Peyer's patch (tissue), 4 donors: ENCODE data around the gene ANO2. TPM values are rescaled to one million over a fixed set of nuclear protein-coding genes. Genes with fewer than 3 reads are reported as not detected.

Experiments
- DNase-seq, 3 donors: peaks; one replicate each; pipeline ENCODE4 v3.0.0-alpha.2; 2017 to 2019
- H3K27ac ChIP-seq, 4 donors: fragments of 200-600 bp; sonication (generic); one replicate each; pipeline ENCODE4 v1.5.1; 2016 to 2019
- H3K27me3 ChIP-seq, 2 donors: fragments of 200-600 bp; sonication (generic); one replicate each; pipeline ENCODE4 v1.5.1; 2019
- H3K36me3 ChIP-seq, 3 donors: fragments of 200-600 bp; sonication (generic); one replicate each; pipeline ENCODE4 v1.5.1; 2016 to 2019
- H3K4me1 ChIP-seq, 4 donors: fragments of 200-600 bp; sonication (generic); one replicate each; pipeline ENCODE4 v1.5.1; 2016 to 2019
- H3K4me3 ChIP-seq, 4 donors: fragments of 200-600 bp; sonication (generic); 1 replicate in 3 of 4; 2 replicates in 1 of 4; pipeline ENCODE4 v1.5.1; 2016 to 2019; ENCODE audit warnings: mild to moderate bottlenecking in 1 of 4
- H3K9me3 ChIP-seq, 4 donors: fragments of 200-600 bp; sonication (generic); one replicate each; pipeline ENCODE4 v1.5.1; 2016 to 2019; ENCODE audit warnings: mild to moderate bottlenecking in 1 of 4
- CTCF ChIP-seq, 6 experiments: fragments of 450-650 bp in 4 of 6; fragments of 200-600 bp in 2 of 6; sonication (generic) in 1 of 6; IDR thresholded peaks; one replicate each; pipeline ENCODE4 v1.5.1; 2017 to 2019; ENCODE audit warnings: antibody characterized with exemption in 6 of 6, mild to moderate bottlenecking in 3 of 6, moderate library complexity in 1 of 6
- POLR2A ChIP-seq, 2 donors: fragments of 450-650 bp; IDR thresholded peaks; one replicate each; pipeline ENCODE4 v1.5.1; 2017; ENCODE audit warnings: antibody characterized with exemption in 2 of 2, mild to moderate bottlenecking in 2 of 2, moderate library complexity in 2 of 2
- total RNA-seq, 4 donors: library from RNA; depleted of rRNA; stranded (reverse); fragments of >200 nt; gene quantifications; one replicate each; pipeline ENCODE4 v1.1.0, GENCODE V29; 2016

The ANO2 gene
- total RNA-seq, 4 donors from 2014 or later, result 0.53 to 23.9 (median 5.8) TPM

DNA sequence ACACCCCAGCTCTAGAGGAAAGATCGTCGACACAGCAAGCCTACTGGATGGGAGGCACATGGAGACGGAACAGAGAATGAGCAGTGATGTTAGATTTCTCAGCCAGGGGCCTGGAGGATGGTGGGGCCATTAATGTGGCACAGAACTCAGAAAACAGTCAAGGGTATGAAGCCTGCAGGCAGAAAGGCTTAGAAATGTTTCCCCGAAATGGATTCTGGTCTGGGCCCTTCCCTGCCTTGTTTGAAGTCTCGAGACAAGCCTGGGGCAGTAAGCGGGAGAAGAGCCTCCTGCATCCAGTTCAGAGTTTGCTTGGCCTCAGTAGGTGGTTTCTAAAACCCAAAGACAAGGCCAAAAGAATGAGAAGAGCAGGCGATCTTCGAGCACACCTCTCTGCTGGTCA lies 354.7 kb downstream of the ANO2 start:
- TF ChIP-seq CTCF (IDR thresholded peaks at IDR 0.05) (no peak), POLR2A (IDR thresholded peaks at IDR 0.05) (no peak)
- H3K27ac ChIP-seq, result no peak overlapping the region
- H3K36me3 ChIP-seq, result no peaks in the 10 kb centered on the region
- H3K27me3 ChIP-seq, result no peaks in the 10 kb centered on the region
- H3K9me3 ChIP-seq, result no peaks in the 10 kb centered on the region
- no peak for DNase-seq
- no peaks in the 10 kb centered on the region for H3K4me1 ChIP-seq
- no peak overlapping the region for H3K4me3 ChIP-seq

GRCh38 chr12:5589054-5589453 lies 356.0 kb downstream of the ANO2 start:
- H3K9me3 ChIP-seq, result no peaks in the 10 kb centered on the region
- H3K27me3 ChIP-seq, result no peaks in the 10 kb centered on the region
- H3K27ac ChIP-seq, result no peak overlapping the region
- H3K4me3 ChIP-seq, result no peak overlapping the region
- DNase-seq, result no peak
- H3K36me3 ChIP-seq, result no peaks in the 10 kb centered on the region
- no peaks in the 10 kb centered on the region for H3K4me1 ChIP-seq
- TF ChIP-seq POLR2A (IDR thresholded peaks at IDR 0.05), result no peak
- no peak for TF ChIP-seq CTCF (IDR thresholded peaks at IDR 0.05)

DNA sequence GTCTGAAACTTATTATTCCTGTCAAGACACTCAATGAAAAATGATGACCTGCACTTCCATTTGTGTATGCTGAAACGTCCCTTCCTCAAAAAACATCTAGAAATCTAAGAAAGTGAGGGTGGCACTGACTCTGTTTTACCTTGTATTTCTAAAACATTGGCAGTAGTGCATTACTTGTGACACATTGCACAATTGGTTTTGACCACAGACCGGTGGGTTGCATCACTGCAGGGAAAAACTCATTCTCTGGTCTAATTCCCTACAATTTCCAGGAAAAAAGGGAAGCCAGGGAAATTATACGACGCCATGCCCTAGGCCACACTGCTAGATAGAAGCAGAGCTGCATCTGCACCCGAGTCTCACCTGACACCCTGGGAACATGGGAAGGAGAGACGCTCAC lies 356.5 kb downstream of the ANO2 start:
- TF ChIP-seq POLR2A (IDR thresholded peaks at IDR 0.05) (no peak), CTCF (IDR thresholded peaks at IDR 0.05) (no peak)

GRCh38 chr12:5588176-5588575 lies 356.9 kb downstream of the ANO2 start:
- Histone ChIP-seq H3K4me3 (no peak overlapping the region), H3K36me3 (no peaks in the 10 kb centered on the region), H3K27ac (no peak overlapping the region), H3K9me3 (no peaks in the 10 kb centered on the region), H3K4me1 (no peaks in the 10 kb centered on the region), H3K27me3 (no peaks in the 10 kb centered on the region)
- no peak for DNase-seq
- no peak for TF ChIP-seq CTCF (IDR thresholded peaks at IDR 0.05)
- TF ChIP-seq POLR2A (IDR thresholded peaks at IDR 0.05), result no peak

More for the DNA sequence above, 356.5 kb downstream of the ANO2 start:
- H3K36me3 ChIP-seq, result no peaks in the 10 kb centered on the region
- no peak overlapping the region for H3K4me3 ChIP-seq
- no peaks in the 10 kb centered on the region for H3K4me1 ChIP-seq
- H3K27me3 ChIP-seq, result no peaks in the 10 kb centered on the region
- no peak for DNase-seq
- no peaks in the 10 kb centered on the region for H3K9me3 ChIP-seq
- no peak overlapping the region for H3K27ac ChIP-seq

DNA sequence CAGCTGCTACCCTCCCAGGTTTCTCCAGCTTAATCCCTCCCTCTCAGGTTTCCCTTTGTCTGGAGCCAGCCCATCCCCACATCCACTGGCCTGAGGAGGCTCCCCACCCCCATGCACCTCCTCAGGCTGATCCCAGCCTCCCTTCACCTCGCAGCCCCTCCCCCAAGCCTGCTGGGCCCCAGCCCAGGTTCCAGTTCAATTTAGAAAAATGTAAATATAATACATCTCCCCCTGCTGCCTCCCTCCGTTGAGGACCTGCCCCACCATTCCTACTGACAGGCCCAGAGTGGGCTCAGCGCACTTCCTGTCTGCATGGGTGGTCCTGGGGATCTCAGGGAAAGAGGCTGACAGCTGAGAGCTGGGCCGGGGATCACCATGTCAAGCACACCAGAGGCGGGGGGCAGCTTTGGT lies 357.3 kb downstream of the ANO2 start:
- Histone ChIP-seq H3K4me3 (no peak overlapping the region), H3K27ac (no peak overlapping the region), H3K4me1 (no peaks in the 10 kb centered on the region), H3K36me3 (no peaks in the 10 kb centered on the region), H3K9me3 (no peaks in the 10 kb centered on the region), H3K27me3 (no peaks in the 10 kb centered on the region)
- TF ChIP-seq POLR2A (IDR thresholded peaks at IDR 0.05) (no peak), CTCF (IDR thresholded peaks at IDR 0.05) (no peak)
- no peak for DNase-seq

- Histone ChIP-seq H3K36me3 (no peaks in the 10 kb centered on the region), H3K4me1 (no peaks in the 10 kb centered on the region), H3K9me3 (no peaks in the 10 kb centered on the region), H3K27ac (no peak overlapping the region), H3K4me3 (no peak overlapping the region), H3K27me3 (no peaks in the 10 kb centered on the region)
- DNase-seq, result no peak
- no peak for TF ChIP-seq POLR2A (IDR thresholded peaks at IDR 0.05)
- TF ChIP-seq CTCF (IDR thresholded peaks at IDR 0.05), result no peak
Measured at GRCh38 chr12:5586201-5586600, 358.9 kb downstream of the ANO2 start.
